Measurements from ENCODE around the gene WFDC6.

DNA sequence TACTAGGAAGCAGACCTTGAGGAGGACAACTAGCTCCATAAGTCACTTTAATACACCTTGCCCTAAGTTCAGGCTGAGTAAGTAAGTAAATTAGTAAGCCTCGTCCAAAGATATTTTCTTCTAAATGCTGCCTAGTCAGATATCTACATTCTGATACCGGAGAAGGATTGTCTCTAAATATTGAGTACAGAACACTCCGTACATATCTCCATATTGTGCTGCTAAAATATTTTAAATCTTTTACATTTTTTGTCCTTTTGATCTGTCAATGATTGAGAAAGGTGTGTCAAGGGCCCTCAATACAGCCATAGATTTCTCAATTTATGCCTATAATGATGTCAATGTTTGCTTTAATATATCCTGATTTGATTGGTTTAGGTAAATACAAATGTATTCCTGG lies 36.6 kb upstream of the WFDC6 start:
- TF ChIP-seq CTCF (tag by site-specific recombination; IDR thresholded peaks at IDR 0.05) (no peak), PATZ1 (tag by site-specific recombination; IDR thresholded peaks at IDR 0.05) (no peak), ZNF302 (tag by site-specific recombination; IDR thresholded peaks at IDR 0.05; ENCODE audit: low read depth) (no peak), ZNF792 (tag by site-specific recombination; IDR thresholded peaks at IDR 0.05) (no peak), ZSCAN23 (tag by site-specific recombination; IDR thresholded peaks at IDR 0.05) (no peak)
